Ishikawa (cell line): Measurements from ENCODE around the gene CLSTN1.
A peak's percentile ranks its signal among the peaks of the same experiment; 100 is the strongest.

Experiments used
- CEBPB ChIP-seq: IDR thresholded peaks from 2 replicates; pipeline ENCODE4 v1.6.1; 2012
- CREB1 ChIP-seq: IDR thresholded peaks from 2 replicates; pipeline ENCODE4 v1.6.1; 2012; ENCODE audit warnings: low read depth
- EGR1 ChIP-seq: IDR thresholded peaks from 2 replicates; pipeline ENCODE4 v1.6.1; 2012
- EP300 ChIP-seq: IDR thresholded peaks from 2 replicates; pipeline ENCODE4 v1.6.1; 2012; ENCODE audit warnings: borderline replicate concordance
- FOXM1 ChIP-seq: IDR thresholded peaks from 2 replicates; pipeline ENCODE4 v1.6.1; 2012; ENCODE audit warnings: low read depth, borderline replicate concordance
- MAX ChIP-seq: IDR thresholded peaks from 2 replicates; pipeline ENCODE4 v1.6.1; 2012
- NFIC ChIP-seq: IDR thresholded peaks from 2 replicates; pipeline ENCODE4 v1.6.1; 2012
- RAD21 ChIP-seq: IDR thresholded peaks from 2 replicates; pipeline ENCODE4 v1.6.1; 2012; ENCODE audit warnings: low read depth
- REST ChIP-seq: IDR thresholded peaks from 2 replicates; pipeline ENCODE4 v1.6.1; 2012; ENCODE audit warnings: low read depth, mild to moderate bottlenecking
- TAF1 ChIP-seq: IDR thresholded peaks from 2 replicates; pipeline ENCODE4 v1.6.1; 2012; ENCODE audit warnings: low read depth, mild to moderate bottlenecking
- TCF12 ChIP-seq: IDR thresholded peaks from 2 replicates; pipeline ENCODE4 v1.6.1; 2012; ENCODE audit warnings: low read depth
- TEAD4 ChIP-seq: IDR thresholded peaks from 2 replicates; pipeline ENCODE4 v1.6.1; 2012
- USF1 ChIP-seq: IDR thresholded peaks from 2 replicates; pipeline ENCODE4 v1.6.1; 2012
- YY1 ChIP-seq: IDR thresholded peaks from 2 replicates; pipeline ENCODE4 v1.6.1; 2012; ENCODE audit warnings: low read depth
- ZBTB7A ChIP-seq: IDR thresholded peaks from 2 replicates; pipeline ENCODE4 v1.6.1; 2012; ENCODE audit warnings: low read depth

CLSTN1 gene

GRCh38 chr1:9865724-9866123 is 42.0 kb upstream of the CLSTN1 start:
- TF ChIP-seq YY1 (no peak), TEAD4 (no peak), EGR1 (no peak), USF1 (no peak), CREB1 (no peak), FOXM1 (no peak), TAF1 (no peak), REST (no peak), MAX (no peak), CEBPB (no peak), RAD21 (no peak), ZBTB7A (no peak), TCF12 (no peak), EP300 (no peak), NFIC (no peak)

- TF ChIP-seq FOXM1 (no peak), NFIC (no peak)
Measured at GRCh38 chr1:9863371-9863770, 39.6 kb upstream of the CLSTN1 start.

GRCh38 chr1:9861360-9861759 is 37.6 kb upstream of the CLSTN1 start:
- TF ChIP-seq EGR1 (no peak), TAF1 (no peak), MAX (no peak)

GRCh38 chr1:9860887-9861286 is 37.1 kb upstream of the CLSTN1 start:
- no peak for TF ChIP-seq EP300
- TF ChIP-seq MAX = no peak
- TF ChIP-seq REST = no peak
- TF ChIP-seq CEBPB = no peak
- no peak for TF ChIP-seq TAF1
- TF ChIP-seq NFIC = no peak
- no peak for TF ChIP-seq RAD21
- TF ChIP-seq FOXM1 = no peak
- TF ChIP-seq TEAD4 = no peak
- TF ChIP-seq YY1 = no peak
- no peak for TF ChIP-seq ZBTB7A
- no peak for TF ChIP-seq CREB1
- TF ChIP-seq EGR1 = no peak
- no peak for TF ChIP-seq USF1
- no peak for TF ChIP-seq TCF12

GRCh38 chr1:9859281-9860014 is 35.7 kb upstream of the CLSTN1 start:
- TF ChIP-seq CEBPB (no peak), USF1 (no peak), ZBTB7A (no peak), TEAD4 (peak; percentile 17; the same call in 1 of the 2 replicates), TCF12 (no peak), FOXM1 (no peak), MAX (no peak), NFIC (no peak), EGR1 (0 out of 2 replicates have a peak, but pooled peaks have one; percentile 28), TAF1 (no peak), EP300 (no peak)
